GM19328 (cell line): Measurements from ENCODE around the gene EBP.

Source experiments
- ATAC-seq: cut with Tn5 transposase; IDR thresholded peaks from one replicate; pipeline ENCODE4 v1.9.1; 2021; ENCODE audit warnings: mild to moderate bottlenecking, moderate library complexity; ENCODE audit not compliant: unreplicated experiment

Gene EBP

GRCh38 chrX:48521353-48522243, at the start of gene EBP:
EBP (plus strand) TSS chrX:48521808; CDS start chrX:48523772, 1,964 bp downstream.
- peak; percentile 94 for ATAC-seq

GRCh38 chrX:48472225-48472624, 49.4 kb upstream of the EBP start:
- no peak for ATAC-seq

- no peak for ATAC-seq
These were observed 48.5 kb upstream of the EBP start for GRCh38 chrX:48472851-48473703.

GRCh38 chrX:48473704-48473990, 48.0 kb upstream of the EBP start:
- no peak for ATAC-seq

- ATAC-seq: no peak
These were observed 47.5 kb upstream of the EBP start for GRCh38 chrX:48474127-48474526.

- no peak for ATAC-seq
These were observed 47.0 kb upstream of the EBP start for GRCh38 chrX:48474581-48474980.

GRCh38 chrX:48475296-48475695, 46.3 kb upstream of the EBP start:
- no peak for ATAC-seq

GRCh38 chrX:48475774-48476577, 45.6 kb upstream of the EBP start, which contains the start of gene FTSJ1:
FTSJ1 (plus strand) TSS chrX:48476199; CDS start chrX:48478048, 1,849 bp downstream.
- ATAC-seq: peak; percentile 81

GRCh38 chrX:48476919-48477318, 44.7 kb upstream of the EBP start:
- ATAC-seq: no peak

GRCh38 chrX:48477960-48478755, 43.5 kb upstream of the EBP start:
- ATAC-seq: no peak

GRCh38 chrX:48478806-48479205, 42.8 kb upstream of the EBP start:
- no peak for ATAC-seq

- ATAC-seq: no peak
These were observed 41.5 kb upstream of the EBP start for GRCh38 chrX:48480142-48480541.

- no peak for ATAC-seq
These were observed 41.0 kb upstream of the EBP start for GRCh38 chrX:48480583-48480982.

GRCh38 chrX:48482526-48482925, 39.1 kb upstream of the EBP start:
- ATAC-seq: no peak

GRCh38 chrX:48487362-48487798, 34.2 kb upstream of the EBP start:
- ATAC-seq: no peak

GRCh38 chrX:48488034-48488433, 33.6 kb upstream of the EBP start:
- no peak for ATAC-seq

GRCh38 chrX:48489296-48489695, 32.3 kb upstream of the EBP start:
- no peak for ATAC-seq

- ATAC-seq: no peak
These were observed 31.7 kb upstream of the EBP start for GRCh38 chrX:48489892-48490291.

- no peak for ATAC-seq
These were observed 30.9 kb upstream of the EBP start for GRCh38 chrX:48490661-48491060.

GRCh38 chrX:48491809-48492208, 29.8 kb upstream of the EBP start:
- ATAC-seq: no peak
